HUDEP-2 (cell line): ENCODE results near the gene RPL3.
"Not testable (repeated sequence)": the region's sequence is repeated elsewhere in the genome, so short reads cannot be mapped to it uniquely, and the experiment has no call there.

Source experiments
- DNase-seq, 76 experiments: peaks; one replicate each; lab custom pipeline; 2025; ENCODE audit not compliant: unreplicated experiment in 76 of 76; lab: John Stamatoyannopoulos, UW

RPL3 gene

DNA sequence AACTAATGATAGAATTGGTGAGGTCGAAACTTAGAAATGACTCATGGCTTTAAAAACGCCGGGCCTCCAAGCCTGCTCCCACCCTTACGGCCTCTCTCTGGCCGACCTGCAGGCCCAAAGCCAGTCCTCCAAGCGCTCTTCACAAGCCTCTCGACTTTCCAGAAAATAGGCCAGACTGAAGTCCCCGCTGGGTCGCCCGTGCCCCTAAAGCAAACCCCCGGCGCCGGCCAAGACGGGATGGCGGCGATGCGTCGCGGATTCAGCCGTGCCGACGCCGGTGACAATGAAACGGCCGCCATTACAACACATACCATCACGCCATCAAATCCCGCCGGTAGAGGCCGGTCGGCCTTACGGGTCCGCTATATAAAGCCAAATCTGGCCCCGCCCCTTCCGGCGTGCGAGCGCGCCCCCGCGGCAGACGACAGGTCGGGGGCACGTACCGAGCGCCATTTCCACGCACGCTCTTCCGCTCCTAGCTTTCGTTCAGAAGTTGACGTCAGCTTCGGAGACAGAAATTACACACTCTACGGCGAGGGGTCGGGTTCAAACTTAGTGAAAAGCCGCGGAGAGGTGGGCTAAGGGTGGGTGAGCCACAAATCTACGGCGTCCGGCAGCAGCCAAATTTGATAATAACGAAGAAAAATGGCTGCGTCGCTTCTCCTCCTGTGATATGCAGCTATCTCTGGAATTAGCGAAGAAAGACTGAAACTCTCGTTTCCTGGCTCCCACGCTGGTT, at the start of gene RPL3:
TSS of gene RPL3 (minus strand) at position 340 of the 739 bp plus-strand sequence. CDS start at position 314, 26 bp downstream.
- DNase-seq, result peak; percentile 32 to 96 (median 91)

DNA sequence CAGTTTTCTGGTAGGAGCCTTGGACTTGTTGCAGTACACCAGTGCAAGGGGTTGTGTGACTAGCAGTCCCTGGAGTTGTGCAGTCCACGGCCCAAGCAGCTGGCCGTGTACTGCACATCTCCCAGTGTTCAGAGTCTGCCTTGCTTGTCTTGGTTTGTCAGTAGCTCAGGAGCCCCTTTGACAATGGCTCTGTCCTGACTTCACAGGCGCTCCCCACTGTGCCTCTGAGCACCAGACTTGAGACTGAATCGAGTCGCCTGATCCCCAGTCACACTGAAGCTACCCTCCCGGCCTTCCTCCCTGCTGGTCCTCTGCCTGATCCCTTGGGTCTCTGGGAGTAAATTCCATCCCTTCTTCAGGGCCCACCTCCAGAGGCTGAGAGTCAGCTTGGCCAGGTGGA, 49.8 kb upstream of the RPL3 start:
- no peak for DNase-seq

DNA sequence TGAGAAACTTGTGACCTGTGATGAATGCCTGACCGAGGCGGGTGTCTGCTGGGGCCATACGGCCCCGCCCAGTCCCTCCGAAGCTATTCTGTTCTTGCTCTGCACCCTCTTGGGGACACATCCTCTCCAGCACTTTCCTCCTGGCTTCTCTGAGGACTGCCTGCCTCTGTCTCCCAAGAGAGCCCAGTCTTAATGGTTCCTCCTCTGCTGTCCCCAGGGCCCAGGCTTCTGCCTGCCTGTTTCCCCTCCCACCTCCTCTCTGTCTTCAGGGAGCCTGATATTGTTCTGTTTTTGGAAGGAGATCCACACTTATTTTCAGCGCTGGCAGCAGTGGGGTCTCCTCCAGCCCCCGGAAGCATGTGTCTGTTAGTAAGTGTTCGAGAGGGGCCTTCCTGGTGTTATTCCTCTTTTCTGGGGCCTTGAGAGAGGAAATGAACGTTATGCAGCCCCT, 49.1 kb upstream of the RPL3 start:
- peak in 39 of 76 experiments; percentile 15 to 57 (median 37) for DNase-seq

DNA sequence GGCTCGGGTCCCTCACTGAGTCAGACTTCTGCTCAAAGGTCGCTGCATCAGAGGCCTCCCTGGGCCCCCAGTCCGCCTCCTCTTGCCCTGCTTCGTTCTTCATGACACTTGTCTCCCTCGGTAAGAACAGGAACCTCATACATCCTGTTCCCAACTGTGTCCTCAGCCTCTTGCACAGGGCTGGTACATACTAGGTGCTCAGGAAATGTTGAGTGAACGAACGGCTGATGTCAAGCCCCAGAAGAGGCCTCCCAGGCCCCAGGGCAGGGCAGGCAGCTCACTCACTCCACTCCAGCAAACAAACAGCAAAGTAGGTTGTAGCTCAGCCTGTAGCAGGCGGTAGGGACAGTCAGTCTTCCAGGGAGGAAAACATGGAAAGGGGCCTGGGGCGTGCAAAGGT, 47.6 kb upstream of the RPL3 start:
- no peak for DNase-seq

DNA sequence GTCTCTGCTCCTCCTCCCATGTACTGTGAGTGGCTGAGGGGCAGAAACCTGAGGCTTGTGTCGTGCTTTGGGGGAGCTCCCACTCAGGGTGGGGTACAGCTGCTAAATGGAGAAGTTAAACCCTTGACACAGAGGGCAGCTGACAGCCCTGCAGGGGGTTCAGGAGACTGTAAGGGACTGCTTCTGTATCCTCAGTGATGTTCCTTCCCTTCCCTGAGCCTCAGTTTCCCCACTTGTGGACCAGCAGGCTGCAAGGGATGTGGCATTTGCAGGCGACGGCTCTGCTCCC, 46.0 kb upstream of the RPL3 start:
- DNase-seq, result peak in 3 of 76 experiments; percentile 31 to 53 (median 35)

DNA sequence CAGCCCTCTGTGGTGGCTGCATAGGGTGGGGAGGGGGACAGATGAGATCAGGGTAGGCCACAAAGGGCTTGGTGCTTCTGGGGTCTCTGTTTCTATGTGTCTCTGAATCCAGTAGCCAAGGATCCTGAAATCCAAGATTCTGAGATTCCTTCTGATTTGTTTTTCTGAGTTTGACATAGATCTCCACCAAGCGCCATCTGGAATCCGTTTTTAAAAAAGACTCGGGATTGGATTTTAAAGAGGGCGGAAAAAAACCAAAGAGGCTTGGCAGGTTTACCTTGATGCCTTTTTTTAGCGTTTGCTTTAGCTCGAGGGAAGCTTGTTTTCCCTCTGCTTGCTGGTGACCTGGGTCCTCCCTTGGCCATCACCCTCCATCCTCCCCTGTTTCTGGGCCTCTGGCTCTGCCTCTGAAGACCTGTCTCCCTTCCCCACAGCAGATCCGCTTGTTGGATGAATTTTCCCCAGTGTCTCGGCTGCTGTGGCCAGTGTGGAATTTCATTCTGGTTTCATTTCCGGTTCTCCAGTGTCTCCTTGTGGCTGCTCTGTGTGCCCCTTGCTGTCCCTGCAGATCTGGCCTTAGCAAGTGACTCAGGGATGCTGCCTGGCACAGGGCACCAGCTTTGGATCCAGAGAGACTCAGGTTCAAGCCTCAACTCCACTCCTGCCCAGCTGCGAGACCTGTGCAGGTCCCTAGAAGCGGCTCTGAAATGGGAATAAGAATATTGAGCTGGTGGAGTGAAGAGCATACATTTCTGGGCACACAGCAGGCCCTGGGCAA, 45.5 kb upstream of the RPL3 start:
- DNase-seq, result peak in 5 of 76 experiments; percentile 21 to 53 (median 29)

DNA sequence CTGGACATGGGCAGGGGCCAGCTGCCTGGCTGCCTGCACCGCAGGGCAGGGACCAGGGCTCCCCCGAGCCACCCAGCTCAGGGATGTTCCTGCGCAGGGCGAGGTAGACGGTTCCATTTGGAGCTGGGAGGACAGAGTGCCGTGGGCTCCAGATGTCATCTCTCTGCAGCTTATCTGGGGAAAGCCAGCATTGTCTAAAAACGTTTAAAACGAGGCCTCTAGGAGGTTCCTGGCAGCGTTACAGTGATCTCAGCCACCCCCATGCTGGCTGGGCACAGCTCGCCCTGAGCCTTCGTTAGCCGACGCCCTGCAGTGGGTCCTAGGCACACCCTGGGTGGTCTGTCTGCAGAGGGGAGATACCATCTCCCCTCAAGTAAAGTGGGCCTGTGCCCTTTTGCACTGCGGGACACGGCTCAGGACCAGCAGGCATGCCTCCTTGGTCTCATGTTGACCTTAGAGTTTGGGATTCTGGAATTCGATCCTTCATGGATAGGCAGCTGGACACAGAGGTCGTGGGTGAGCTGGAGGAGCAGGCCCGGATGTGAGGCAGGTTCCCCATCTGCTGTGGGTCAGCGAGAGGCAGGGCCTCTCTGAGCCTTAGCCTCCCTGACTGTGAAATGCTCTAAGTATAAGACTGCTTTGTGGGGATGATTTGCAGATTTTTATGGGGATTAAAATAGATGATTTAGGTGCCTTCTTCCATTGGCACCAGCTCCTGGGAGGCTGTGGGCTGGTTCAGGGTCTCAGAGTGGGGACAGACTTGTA, 44.5 kb upstream of the RPL3 start:
- DNase-seq, result peak in 75 of 76 experiments; percentile 62 to 96 (median 91)

DNA sequence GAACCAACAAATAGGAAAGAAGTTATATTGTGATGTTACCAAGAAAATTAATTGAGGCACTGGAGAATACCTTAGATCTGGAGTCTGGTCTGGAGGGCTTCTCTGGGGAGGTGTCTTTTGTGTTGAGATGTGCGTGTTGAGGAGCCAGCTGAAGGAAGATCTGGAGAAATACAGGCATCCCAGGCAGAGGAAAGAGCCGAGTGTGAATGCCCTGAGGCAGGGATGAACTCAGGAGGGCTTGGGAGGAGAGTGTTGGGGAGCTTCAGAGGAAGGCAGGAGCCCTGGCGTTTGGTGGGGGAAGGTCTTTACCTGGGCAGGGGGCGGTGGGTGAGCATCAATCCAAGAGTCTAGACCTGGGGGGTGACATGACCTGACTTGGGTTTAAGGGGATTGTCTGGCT, 43.5 kb upstream of the RPL3 start:
- DNase-seq, result no peak

DNA sequence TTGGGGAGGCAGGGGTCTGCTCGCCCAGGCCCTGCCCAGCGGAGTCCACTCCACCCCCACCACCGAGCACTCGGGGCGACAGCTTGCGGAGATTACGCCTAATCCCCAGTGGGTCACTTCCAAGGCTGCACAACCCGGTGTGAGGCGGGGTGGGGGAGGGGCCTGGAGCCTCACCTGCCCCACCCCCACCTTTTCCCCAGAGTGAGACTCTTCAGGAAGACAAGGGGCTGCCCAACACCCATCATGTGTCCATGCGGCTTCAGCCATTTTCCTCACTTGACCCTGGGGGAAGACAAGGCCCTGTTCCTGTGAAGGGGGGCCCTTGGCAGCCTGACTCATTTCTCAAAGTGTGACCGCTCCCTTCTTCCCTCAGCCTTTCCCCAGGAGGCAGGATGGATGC, 42.8 kb upstream of the RPL3 start:
- DNase-seq, result peak in 2 of 76 experiments; percentile 25 to 40

DNA sequence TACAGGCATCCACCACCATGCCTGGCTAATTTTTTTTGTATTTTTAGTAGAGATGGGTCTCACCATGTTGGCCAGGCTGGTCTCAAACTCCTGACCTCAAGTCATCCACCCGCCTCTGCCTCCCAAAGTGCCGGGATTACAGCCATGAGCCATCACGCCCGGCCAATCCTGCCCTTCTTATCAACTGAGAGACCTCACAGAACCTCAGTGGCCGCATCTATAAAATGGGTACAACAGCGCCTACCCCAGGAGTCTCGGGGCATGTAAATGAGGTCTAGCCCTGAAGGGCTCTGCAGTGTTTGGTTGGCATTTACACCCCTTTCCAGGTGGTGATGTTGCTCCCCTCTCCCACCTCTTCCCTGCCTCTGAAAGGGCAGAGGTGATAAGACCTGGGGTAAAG, 42.1 kb upstream of the RPL3 start:
- peak in 3 of 76 experiments; percentile 13 to 42 (median 25) for DNase-seq

DNA sequence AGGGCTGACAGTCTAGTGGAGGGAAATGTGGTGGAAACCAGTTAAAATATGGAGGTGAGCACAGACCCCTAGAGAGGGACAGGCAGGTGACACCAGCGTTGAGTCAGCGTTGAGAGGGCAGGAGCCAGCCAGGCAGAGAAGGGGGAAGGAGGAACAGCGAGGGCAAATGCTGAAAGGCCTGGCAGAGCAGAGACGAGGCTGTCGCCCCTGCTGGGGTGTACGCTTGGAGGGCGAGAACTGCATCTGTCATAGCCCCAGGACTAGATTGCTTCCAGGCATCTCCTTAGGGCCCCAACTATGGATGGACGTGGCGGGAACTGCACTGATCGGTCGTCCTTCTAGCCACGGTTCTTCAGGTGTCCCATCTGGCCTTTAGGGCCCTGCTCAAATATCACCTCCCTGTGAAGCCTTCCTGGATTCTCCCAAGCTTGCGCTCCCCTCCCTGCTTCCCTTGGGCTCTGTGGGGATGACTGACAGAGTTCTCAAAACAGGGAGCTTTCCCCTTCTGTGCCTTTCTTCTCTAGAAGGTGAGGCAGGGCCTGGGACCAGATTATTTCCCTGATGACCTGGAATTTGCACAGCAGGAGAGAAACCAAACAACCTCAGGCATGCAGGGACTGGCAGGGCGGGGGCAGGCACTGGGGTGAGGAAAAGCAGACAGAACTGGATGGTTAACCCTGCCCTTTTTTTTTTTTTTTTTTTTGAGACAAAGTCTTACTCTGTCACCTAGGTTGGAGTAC, 41.4 kb upstream of the RPL3 start:
- DNase-seq, result no peak

DNA sequence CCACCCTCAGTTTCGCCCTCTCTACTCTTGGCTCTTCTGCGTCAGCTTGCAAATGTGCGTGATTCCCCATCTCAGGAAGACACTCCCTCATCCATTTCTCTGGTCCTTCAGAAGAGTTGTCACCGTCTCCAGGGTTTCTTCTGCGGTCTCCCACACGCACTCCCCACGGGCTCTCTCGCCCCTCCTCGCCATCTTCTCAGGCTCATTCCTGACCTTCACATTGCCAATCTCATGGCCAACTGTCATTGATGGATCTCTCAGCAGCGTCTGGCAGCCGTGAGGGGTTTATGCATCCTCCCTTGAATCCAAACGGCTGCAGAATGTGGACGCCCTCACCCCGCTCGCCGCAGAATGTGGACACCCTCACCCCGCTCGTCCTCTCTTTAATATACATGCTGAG, 40.8 kb upstream of the RPL3 start:
- DNase-seq, result no peak

DNA sequence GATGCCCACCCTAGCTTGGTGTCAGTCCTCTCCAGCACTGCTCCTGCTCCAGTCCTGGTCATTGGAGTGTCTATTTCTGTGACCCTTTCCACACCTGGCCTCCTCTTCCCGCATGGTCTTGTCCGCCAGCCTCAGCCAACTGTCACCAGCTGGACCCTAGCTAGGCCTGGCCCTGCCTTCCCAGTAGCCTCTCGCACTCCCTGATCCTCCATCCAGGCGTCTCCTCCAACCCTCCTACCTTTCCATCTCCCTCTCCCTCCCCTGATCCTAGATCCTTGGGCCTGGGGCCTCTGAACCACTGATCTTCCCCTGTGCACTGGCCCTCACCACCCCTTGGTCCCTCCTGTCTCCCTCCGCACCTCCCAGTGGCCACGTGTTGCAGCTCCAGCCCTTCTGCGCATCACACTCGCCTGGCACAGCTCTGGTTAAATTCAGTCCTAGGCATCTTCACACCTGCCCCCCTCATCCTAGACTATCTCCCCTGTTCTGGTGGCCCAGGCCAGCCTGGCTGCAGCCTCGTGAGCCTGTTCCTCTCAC, 40.3 kb upstream of the RPL3 start:
- no peak for DNase-seq

DNA sequence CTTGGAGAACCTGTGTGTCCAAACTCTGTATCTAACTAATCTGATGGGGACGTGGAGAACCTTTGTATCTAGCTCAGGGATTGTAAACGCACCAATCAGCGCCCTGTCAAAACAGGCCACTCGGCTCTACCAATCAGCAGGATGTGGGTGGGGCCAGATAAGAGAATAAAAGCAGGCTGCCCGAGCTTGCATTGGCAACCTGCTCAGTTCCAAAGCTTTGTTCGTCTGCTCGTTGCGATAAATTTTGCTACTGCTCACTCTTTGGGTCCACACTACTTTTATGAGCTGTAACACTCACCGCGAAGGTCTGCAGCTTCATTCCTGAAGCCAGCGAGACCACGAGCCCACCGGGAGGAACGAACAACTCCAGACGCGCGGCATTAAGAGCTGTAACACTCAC, 38.8 kb upstream of the RPL3 start:
- peak in 3 of 76 experiments; percentile 19 to 24 (median 23) for DNase-seq

DNA sequence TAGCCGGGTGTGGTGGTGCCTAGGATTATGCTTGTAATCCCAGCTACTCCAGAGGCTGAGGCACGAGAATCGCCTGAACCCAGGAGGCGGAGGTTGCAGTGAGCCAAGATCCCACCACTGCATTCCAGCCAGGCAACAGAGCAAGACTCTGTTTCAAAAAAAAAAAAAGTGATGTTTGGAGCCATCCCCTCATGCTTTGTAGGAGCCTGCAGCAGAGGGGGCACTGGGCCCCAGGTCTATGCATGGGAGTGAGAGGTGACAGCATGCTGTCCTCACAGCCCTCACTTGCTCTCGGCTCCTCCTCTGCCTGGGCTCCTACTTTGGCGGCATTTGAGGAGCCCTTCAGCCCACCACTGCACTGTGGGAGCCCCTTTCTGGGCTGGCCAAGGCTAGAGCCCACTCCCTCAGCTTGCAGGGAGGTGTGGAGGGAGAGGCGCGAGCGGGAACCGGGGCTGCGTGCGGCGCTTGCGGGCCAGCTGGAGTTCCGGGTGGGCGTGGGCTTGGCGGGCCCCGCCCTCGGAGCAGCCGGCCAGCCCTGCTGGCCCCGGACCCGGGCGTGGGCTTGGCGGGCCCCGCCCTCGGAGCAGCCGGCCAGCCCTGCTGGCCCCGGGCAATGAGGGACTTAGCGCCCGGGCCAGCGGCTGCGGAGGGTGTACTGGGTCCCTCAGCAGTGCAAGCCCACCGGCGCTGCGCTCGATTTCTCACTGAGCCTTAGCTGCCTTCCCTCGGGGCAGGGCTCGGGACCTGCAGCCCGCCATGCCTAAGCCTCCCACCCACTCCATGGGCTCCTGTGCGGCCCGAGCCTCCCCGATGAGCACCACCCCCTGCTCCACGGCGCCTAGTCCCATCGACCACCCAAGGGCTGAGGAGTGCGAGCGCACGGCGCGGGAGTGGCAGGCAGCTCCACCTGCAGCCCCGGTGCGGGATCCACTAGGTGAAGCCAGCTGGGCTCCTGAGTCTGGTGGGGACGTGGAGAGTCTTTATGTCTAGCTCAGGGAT, 38.0 kb upstream of the RPL3 start:
- not testable (repeated sequence) for DNase-seq

DNA sequence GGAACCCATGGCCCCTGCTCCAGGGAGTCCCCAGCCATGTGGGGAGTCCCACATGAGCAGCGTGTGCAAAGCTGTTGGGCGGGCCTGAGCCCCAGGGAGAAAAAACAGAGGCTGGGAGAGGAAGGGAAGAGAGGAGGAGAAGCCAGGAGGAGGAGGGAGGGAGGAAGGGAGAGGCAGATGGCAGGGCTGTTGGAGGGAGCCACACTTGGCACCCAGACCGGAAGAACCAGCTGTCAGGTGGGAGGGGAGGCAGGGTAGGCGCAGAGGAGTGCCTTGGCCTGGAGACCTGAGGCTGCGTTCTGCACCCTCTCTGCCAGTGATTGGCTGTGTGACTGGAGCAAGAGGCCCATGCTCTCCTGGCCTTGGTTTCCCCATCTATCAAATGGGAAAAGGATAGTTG, 37.0 kb upstream of the RPL3 start:
- DNase-seq, result no peak

DNA sequence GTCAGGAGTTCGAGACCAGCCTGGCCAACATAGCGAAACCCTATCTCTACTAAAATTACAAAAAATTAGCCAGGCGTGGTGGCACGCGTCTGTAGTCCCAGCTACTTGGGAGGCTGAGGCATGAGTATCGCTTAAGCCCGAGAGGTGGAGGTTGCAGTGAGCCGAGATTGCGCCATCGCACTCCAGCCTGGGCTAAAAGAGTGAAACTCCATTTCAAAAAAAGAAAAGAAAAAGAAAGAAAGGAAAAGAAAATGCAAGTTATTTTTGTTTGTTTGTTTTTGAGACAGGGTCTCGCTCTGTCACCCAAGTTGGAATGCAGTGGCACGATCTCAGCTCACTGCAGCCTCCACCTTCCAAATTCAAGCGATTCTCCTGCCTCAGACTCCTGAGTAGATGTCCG, 36.4 kb upstream of the RPL3 start:
- not testable (repeated sequence) for DNase-seq

DNA sequence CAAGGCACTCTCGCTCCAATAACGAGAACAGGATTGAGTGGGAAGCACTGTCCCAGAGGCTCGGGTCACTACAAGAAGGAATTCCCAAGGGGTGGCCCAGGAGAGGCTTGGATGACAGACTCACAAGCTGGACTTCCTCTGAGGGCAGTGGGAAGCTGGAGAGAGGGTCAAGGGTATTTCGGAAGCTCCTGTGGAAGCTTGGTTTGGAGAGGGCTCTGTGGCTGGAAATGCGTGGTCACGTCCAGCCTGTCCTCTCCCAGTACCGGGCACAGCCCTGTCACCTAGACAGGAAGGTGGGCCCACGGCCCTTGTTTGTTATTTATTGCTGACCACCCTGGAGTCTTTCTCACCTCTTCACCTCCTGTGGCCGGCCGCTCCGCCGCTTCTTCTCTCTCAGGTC, 35.7 kb upstream of the RPL3 start:
- no peak for DNase-seq

DNA sequence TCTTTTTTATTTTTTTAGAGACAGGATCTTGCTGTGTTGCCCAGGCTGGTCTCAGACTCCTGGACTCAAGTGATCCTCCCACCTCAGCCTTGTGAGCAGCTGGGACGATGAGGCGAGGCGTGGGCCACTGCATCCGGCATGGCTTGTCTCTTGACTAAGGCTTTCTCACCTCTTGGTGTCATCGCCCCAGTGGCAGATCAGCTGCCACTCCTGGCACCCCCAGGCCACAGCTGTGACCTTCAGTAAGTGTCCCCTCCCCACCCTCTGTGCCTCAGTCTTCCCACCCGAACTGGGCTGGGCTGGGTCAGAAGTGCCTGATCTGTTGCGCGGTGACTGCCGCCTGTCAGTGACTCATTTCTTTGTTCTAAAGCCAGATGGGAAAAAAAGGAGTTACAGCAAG, 33.9 kb upstream of the RPL3 start:
- peak in 16 of 76 experiments; percentile 19 to 57 (median 31) for DNase-seq
